Measurements from ENCODE around the gene PPP1R9A. TPM values are rescaled to one million over a fixed set of nuclear protein-coding genes. Genes with fewer than 3 reads are reported as not detected.

The PPP1R9A gene
- total RNA-seq, 1 donor from 2014 or later, result 0.85 TPM

GRCh38 chr7:95095966-95096540 is 188.7 kb downstream of the PPP1R9A start:
- H3K36me3 ChIP-seq, result no peaks in the 10 kb centered on the region
- H3K4me1 ChIP-seq, result no peaks in the 10 kb centered on the region
- H3K27ac ChIP-seq, result no peak overlapping the region
- no peaks in the 10 kb centered on the region for H3K27me3 ChIP-seq
- no peak overlapping the region for H3K4me3 ChIP-seq
- TF ChIP-seq, protein P1, sequence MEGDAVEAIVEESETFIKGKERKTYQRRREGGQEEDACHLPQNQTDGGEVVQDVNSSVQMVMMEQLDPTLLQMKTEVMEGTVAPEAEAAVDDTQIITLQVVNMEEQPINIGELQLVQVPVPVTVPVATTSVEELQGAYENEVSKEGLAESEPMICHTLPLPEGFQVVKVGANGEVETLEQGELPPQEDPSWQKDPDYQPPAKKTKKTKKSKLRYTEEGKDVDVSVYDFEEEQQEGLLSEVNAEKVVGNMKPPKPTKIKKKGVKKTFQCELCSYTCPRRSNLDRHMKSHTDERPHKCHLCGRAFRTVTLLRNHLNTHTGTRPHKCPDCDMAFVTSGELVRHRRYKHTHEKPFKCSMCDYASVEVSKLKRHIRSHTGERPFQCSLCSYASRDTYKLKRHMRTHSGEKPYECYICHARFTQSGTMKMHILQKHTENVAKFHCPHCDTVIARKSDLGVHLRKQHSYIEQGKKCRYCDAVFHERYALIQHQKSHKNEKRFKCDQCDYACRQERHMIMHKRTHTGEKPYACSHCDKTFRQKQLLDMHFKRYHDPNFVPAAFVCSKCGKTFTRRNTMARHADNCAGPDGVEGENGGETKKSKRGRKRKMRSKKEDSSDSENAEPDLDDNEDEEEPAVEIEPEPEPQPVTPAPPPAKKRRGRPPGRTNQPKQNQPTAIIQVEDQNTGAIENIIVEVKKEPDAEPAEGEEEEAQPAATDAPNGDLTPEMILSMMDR (IDR thresholded peaks at IDR 0.05), result no peak
- no peak for DNase-seq (ENCODE audit: low spot score in 2 of 2)
- intact Hi-C loops (cut with DNase I), result no loop called here
- H3K9me3 ChIP-seq, result no peaks in the 10 kb centered on the region

DNA sequence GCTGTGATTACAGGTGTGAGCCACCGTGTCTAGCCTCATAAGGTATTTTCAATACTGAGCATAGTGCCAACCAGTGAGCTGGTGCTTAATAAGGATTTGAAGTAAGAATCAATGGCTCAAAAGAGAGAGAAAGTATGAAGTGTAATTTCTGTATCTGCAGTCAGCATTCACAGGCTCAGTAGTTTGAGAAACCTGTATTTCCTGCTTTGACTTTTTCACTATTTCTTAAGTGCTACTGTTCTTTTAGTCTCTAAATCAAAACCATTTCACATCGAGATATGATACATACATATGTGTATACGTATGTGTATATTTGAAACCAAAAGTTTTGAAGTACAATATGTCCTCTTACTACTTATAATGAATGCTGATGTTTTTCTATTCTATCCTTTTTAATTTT is 189.9 kb downstream of the PPP1R9A start:
- Histone ChIP-seq H3K4me1 (no peaks in the 10 kb centered on the region), H3K27me3 (no peaks in the 10 kb centered on the region), H3K4me3 (no peak overlapping the region), H3K36me3 (no peaks in the 10 kb centered on the region), H3K27ac (no peak overlapping the region), H3K9me3 (no peaks in the 10 kb centered on the region)
- intact Hi-C loops (cut with DNase I), result no loop called here
- TF ChIP-seq, protein P1 (IDR thresholded peaks at IDR 0.05), result no peak
- no peak for DNase-seq (ENCODE audit: low spot score in 2 of 2)

DNA sequence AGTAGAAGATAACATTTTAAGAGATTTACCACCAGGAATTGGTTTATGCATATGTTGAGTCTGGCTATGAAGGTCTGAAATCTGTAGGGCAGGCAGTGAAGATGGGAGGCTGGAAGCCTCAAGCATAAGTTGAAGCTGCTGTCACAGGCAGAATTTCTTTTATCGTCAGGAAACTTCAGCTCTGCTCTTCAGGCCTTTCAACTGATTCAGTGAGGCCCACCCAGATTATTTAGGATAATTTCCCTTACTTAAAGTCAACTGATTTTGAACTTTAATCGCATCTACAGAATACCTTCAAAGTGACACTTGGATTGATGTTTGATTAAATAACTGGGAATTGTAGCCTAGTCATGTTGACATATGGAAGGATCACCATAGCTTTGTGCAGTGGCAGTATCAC is 190.5 kb downstream of the PPP1R9A start:
- Histone ChIP-seq H3K4me3 (no peak overlapping the region), H3K4me1 (no peaks in the 10 kb centered on the region), H3K27ac (no peak overlapping the region), H3K9me3 (no peaks in the 10 kb centered on the region), H3K36me3 (no peaks in the 10 kb centered on the region), H3K27me3 (no peaks in the 10 kb centered on the region)
- TF ChIP-seq, protein P1 (IDR thresholded peaks at IDR 0.05), result no peak
- DNase-seq (ENCODE audit: low spot score in 2 of 2), result no peak
- intact Hi-C loops (cut with DNase I), result no loop called here

DNA sequence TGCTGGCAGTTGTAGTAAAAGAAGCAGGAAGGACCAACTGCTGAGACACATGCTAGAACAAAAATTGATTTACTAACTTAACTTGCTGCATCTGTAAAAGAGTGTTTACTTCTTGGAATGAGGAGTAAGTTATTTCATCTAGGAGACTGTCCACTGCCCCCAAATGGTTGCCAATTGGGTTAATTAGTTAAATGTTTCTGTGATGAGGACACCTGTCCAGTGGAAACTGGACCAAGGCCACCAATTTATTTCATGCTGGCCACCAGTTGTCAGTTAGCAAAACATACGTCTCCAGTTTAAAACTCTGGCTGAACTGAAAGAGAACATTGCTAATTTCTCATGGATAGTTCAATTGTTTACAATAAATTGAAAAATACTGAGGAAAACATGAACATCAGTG is 191.7 kb downstream of the PPP1R9A start:
- intact Hi-C loops (cut with DNase I), result no loop called here
- TF ChIP-seq, protein P1 (IDR thresholded peaks at IDR 0.05), result no peak
- DNase-seq (ENCODE audit: low spot score in 2 of 2), result no peak
- Histone ChIP-seq H3K27me3 (no peaks in the 10 kb centered on the region), H3K9me3 (no peaks in the 10 kb centered on the region), H3K4me1 (no peaks in the 10 kb centered on the region), H3K36me3 (no peaks in the 10 kb centered on the region), H3K27ac (no peak overlapping the region), H3K4me3 (no peak overlapping the region)

DNA sequence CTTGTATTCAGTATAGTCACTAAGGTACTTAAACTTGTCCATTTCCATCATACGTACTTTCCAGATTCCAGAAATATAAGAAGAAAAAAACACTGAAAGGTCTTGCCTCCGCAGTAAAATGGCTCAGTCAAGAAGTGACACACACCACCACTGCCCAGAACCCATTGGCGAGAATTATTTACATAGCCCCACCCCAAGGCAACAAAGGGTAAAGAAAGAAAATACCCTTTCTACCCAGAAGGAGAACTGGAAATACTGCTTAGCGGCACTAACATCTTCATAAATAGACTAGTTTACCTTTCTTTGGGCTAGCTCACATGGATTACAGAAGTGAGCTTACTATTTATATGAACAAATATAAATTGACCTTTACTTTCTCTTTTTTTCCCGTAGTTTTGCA is 194.0 kb downstream of the PPP1R9A start:
- intact Hi-C loops (cut with DNase I), result no loop called here
- H3K27ac ChIP-seq, result no peak overlapping the region
- no peaks in the 10 kb centered on the region for H3K36me3 ChIP-seq
- no peaks in the 10 kb centered on the region for H3K9me3 ChIP-seq
- H3K4me3 ChIP-seq, result no peak overlapping the region
- H3K4me1 ChIP-seq, result no peaks in the 10 kb centered on the region
- no peak for DNase-seq (ENCODE audit: low spot score in 2 of 2)
- no peaks in the 10 kb centered on the region for H3K27me3 ChIP-seq
- TF ChIP-seq, protein P1 (IDR thresholded peaks at IDR 0.05), result no peak

- no peaks in the 10 kb centered on the region for H3K4me1 ChIP-seq
- intact Hi-C loops (cut with DNase I), result no loop called here
- TF ChIP-seq, protein P1 (IDR thresholded peaks at IDR 0.05), result no peak
- H3K27ac ChIP-seq, result no peak overlapping the region
- DNase-seq (ENCODE audit: low spot score in 2 of 2), result no peak
- no peaks in the 10 kb centered on the region for H3K27me3 ChIP-seq
- H3K9me3 ChIP-seq, result no peaks in the 10 kb centered on the region
- H3K36me3 ChIP-seq, result no peaks in the 10 kb centered on the region
- no peak overlapping the region for H3K4me3 ChIP-seq
These were observed 195.3 kb downstream of the PPP1R9A start for GRCh38 chr7:95102662-95103061.

Data from ascending aorta (tissue), 2 donors.